Measurements from ENCODE around the gene UCN.

Gene UCN

DNA sequence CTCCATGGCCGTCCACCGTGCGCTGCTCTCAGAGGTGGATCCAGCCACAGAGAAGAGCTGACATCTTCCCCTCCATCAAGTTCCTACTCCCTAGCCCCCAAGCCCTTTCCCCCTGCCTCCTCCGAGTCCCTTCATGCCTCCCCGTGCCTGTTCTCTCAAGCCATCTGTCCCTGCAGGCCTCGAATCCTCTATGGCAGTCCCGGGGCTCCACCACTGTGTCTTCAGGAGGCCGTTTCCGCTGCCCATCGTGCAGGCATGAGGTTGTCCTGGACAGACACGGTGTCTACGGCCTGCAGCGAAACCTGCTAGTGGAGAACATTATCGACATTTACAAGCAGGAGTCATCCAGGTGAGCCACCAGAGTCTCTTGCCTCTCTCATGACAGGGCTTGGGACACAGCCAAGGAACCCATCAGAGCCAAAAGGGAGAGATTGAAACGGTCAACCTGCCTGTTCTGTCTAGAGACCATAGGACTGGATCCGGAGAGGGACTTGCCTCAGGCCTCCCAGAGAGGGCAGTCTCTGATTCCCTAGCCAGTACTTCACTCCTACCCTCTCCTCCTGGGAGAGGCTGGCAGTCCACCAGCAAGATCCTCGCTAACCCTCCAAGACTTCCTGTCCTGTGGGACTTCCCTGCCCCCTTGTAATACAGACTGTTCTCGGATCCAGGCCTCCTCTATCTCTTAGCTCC lies 9.7 kb downstream of the UCN start:
- in situ Hi-C loops (cut with HindIII; ENCODE audit: low sequenced_read_pairs), result no loop called here
- no peak overlapping the region for H3K4me3 ChIP-seq (ENCODE audit: low read depth, low read length)
- TF ChIP-seq, protein P1, sequence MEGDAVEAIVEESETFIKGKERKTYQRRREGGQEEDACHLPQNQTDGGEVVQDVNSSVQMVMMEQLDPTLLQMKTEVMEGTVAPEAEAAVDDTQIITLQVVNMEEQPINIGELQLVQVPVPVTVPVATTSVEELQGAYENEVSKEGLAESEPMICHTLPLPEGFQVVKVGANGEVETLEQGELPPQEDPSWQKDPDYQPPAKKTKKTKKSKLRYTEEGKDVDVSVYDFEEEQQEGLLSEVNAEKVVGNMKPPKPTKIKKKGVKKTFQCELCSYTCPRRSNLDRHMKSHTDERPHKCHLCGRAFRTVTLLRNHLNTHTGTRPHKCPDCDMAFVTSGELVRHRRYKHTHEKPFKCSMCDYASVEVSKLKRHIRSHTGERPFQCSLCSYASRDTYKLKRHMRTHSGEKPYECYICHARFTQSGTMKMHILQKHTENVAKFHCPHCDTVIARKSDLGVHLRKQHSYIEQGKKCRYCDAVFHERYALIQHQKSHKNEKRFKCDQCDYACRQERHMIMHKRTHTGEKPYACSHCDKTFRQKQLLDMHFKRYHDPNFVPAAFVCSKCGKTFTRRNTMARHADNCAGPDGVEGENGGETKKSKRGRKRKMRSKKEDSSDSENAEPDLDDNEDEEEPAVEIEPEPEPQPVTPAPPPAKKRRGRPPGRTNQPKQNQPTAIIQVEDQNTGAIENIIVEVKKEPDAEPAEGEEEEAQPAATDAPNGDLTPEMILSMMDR (IDR thresholded peaks at IDR 0.05; ENCODE audit: low read depth, low read length), result no peak
- DNase-seq (ENCODE audit: low read depth, low spot score), result no peak

DNA sequence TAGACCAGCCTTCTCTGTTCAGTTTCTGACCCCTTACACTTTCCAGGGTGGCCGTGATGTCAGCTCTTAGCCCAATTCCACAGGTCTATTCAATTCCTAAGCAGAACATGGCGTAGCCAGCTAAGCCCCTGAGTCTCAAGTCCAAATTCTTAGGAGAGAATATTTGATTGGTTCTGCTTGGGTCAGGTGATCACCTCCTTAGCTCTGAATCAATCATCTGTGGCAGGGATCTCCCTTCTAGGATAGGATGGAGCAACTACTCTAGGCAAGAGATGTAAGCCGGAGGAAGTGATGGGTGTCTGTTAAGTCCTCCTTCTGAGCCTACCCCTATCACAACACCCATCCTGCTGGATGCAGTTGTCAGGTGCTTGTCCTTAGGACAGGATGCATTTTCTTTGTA lies 11.1 kb downstream of the UCN start:
- no peak overlapping the region for H3K4me3 ChIP-seq (ENCODE audit: low read depth, low read length)
- in situ Hi-C loops (cut with HindIII; ENCODE audit: low sequenced_read_pairs), result no loop called here
- DNase-seq (ENCODE audit: low read depth, low spot score), result no peak
- TF ChIP-seq, protein P1 (IDR thresholded peaks at IDR 0.05; ENCODE audit: low read depth, low read length), result no peak

DNA sequence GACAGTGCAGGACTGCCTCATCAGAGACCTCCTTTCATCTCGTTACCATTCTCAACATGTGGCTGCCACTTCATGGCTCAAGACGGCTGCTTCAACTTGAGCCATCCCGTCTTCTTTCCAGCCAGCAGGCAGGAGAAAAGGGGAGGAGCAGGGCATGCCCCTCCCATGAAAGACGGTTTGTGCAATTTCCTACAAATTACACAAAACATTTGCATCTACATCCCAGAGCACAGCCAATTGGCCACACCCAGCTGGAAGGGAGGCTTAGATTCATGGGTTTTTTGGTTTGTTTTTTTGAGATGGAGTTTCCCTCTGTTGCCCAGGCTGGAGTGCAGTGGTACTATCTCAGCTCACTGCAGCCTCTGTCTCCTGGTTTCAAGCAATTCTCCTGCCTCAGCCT lies 11.8 kb downstream of the UCN start:
- TF ChIP-seq, protein P1 (IDR thresholded peaks at IDR 0.05; ENCODE audit: low read depth, low read length), result no peak
- no peak for DNase-seq (ENCODE audit: low read depth, low spot score)
- no peak overlapping the region for H3K4me3 ChIP-seq (ENCODE audit: low read depth, low read length)
- in situ Hi-C loops (cut with HindIII; ENCODE audit: low sequenced_read_pairs), result no loop called here

DNA sequence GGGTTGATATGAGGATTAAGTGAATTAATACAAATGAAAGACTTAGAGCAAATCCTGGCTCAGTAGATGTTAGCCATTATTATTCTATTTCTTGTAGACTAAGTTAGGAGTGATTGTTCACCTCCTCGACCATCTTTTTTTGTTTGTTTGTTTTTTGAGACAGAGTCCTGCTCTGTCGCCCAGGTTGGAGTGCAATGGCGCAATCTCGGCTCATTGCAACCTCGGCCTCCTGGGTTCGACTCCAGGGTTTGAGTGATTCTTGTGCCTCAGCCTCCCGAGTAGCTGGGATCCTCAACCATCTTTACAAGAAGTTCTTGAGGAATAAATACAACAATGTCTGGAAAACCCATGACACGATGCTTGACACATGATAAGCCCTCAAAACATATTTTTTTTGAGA lies 13.3 kb downstream of the UCN start:
- no peak for DNase-seq (ENCODE audit: low read depth, low spot score)
- TF ChIP-seq, protein P1 (IDR thresholded peaks at IDR 0.05; ENCODE audit: low read depth, low read length), result no peak
- no peak overlapping the region for H3K4me3 ChIP-seq (ENCODE audit: low read depth, low read length)
- in situ Hi-C loops (cut with HindIII; ENCODE audit: low sequenced_read_pairs), result no loop called here

DNA sequence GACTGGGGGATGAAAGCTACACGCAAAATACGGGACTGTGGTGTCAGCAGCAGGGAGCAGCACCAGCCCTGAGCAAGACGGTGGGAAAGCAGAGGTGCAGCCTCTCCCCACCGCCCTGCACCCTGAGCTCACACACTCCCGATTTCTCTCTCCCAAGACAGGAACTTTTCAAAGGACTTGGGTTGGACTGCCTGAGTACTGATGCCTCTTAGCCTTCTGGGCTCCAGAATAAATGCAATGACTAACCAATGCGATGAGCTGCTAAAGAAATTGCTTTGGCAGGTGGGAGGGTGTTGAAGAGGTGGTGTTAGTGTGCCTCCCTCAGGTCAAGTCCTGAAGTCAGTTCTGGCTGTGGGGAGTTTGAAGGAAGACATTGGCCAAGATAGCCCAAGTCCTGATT lies 16.4 kb downstream of the UCN start:
- H3K4me3 ChIP-seq (ENCODE audit: low read depth, low read length), result no peak overlapping the region
- in situ Hi-C loops (cut with HindIII; ENCODE audit: low sequenced_read_pairs), result no loop called here
- TF ChIP-seq, protein P1 (IDR thresholded peaks at IDR 0.05; ENCODE audit: low read depth, low read length), result no peak
- no peak for DNase-seq (ENCODE audit: low read depth, low spot score)

DNA sequence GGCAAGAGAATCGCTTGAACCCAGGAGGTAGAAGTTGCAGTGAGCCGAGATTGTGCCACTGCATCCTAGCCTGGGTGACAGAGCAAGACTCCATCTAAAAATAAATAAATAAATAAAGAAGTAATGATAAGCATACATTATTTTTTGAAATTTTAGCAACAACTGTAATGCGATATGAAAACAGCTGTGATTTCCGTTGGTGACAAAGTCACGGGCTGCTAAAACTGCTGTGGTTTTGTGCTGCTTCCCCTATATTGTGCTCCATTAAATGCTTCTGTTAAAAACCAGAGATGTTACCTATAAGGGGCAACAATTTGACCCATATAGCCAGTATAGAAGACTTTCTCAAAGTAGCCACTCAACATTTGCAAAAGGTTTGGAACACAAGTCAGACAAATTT lies 17.7 kb downstream of the UCN start:
- in situ Hi-C loops (cut with HindIII; ENCODE audit: low sequenced_read_pairs), result no loop called here
- no peak overlapping the region for H3K4me3 ChIP-seq (ENCODE audit: low read depth, low read length)
- DNase-seq (ENCODE audit: low read depth, low spot score), result no peak
- TF ChIP-seq, protein P1 (IDR thresholded peaks at IDR 0.05; ENCODE audit: low read depth, low read length), result no peak
